ENCODE measurements around the gene NRIP3. TPM values are rescaled to one million over a fixed set of nuclear protein-coding genes. Genes with fewer than 3 reads are reported as not detected.
"Not testable (repeated sequence)": the region's sequence is repeated elsewhere in the genome, so short reads cannot be mapped to it uniquely, and the experiment has no call there.

NRIP3 gene
- total RNA-seq, 2 donors from 2014 or later = 0.95 to 1.2 TPM

DNA sequence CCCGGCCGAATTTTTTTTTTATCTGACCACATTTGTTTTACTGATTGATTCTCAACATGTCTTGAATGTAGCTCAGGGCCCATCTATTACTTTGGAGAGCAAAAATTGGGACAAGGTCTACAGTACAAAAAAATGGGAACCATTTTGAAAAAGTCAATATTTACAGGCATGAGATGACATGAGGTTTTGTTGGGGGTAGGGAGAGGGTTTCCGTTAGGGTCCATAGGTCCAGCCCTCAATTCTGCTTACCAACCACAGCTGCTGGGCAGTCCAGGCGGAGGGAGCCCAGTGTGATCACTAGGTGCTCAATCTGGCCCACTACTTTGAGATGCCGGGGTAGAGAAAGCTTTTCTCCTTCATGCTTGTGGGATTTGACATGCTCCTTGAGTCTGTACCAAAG is 18.3 kb downstream of the NRIP3 start:
- WGBS, 2 experiments (ENCODE audit: insufficient coverage in 1 of 2, insufficient read length in 1 of 2) = 89 to 94% methylated on average over 3 to 5 of the region's 5 CpGs
- no peak overlapping the region for H3K9ac ChIP-seq (ENCODE audit: extremely low read depth, low read length, poor library complexity, severe bottlenecking)
- H3K27me3 ChIP-seq (ENCODE audit: control insufficient read depth, insufficient read depth, low read length, poor library complexity, severe bottlenecking) = no peaks in the 10 kb centered on the region
- Mint-ChIP-seq H3K27ac (no peak overlapping the region), H3K4me3 (no peak overlapping the region), H3K36me3 (ENCODE audit: low read depth) (no peaks in the 10 kb centered on the region), H3K27me3 (ENCODE audit: insufficient read depth) (peaks cover 3% of the 10 kb centered on the region), H3K9me3 (no peaks in the 10 kb centered on the region), H3K4me1 (no peaks in the 10 kb centered on the region)
- TF ChIP-seq, protein P1, sequence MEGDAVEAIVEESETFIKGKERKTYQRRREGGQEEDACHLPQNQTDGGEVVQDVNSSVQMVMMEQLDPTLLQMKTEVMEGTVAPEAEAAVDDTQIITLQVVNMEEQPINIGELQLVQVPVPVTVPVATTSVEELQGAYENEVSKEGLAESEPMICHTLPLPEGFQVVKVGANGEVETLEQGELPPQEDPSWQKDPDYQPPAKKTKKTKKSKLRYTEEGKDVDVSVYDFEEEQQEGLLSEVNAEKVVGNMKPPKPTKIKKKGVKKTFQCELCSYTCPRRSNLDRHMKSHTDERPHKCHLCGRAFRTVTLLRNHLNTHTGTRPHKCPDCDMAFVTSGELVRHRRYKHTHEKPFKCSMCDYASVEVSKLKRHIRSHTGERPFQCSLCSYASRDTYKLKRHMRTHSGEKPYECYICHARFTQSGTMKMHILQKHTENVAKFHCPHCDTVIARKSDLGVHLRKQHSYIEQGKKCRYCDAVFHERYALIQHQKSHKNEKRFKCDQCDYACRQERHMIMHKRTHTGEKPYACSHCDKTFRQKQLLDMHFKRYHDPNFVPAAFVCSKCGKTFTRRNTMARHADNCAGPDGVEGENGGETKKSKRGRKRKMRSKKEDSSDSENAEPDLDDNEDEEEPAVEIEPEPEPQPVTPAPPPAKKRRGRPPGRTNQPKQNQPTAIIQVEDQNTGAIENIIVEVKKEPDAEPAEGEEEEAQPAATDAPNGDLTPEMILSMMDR (conservative IDR thresholded peaks at IDR 0.05) = no peak
- no peak for DNase-seq
- H3K4me3 ChIP-seq (ENCODE audit: low read length) = no peak overlapping the region
- H3K4me1 ChIP-seq (ENCODE audit: control insufficient read depth, insufficient read depth, low read length) = peaks cover 2% of the 10 kb centered on the region
- H3K9me3 ChIP-seq (ENCODE audit: control insufficient read depth, low read length) = no peaks in the 10 kb centered on the region
- H3K27ac ChIP-seq (ENCODE audit: low read depth, low read length) = no peak overlapping the region
- no peaks in the 10 kb centered on the region for H3K36me3 ChIP-seq (ENCODE audit: control insufficient read depth, insufficient read depth, low read length)

DNA sequence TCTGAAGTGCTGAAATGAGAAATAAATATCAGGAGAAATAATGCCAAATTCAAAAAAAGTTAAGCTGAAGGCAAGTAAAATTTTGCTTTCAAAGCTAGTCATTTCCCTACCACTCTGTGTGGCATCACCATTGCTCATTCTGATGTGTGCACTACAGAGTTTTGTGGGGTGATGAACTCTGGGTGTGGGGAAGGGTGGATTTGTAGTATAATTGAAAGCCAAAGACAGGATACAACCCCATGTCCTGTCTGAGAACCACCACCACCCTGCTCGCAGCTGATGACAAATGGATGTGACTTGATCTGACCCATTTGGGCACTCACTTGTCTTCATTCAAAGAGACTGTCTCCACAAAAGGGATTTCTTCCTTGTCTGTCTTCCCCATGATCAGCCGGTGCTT is 20.2 kb downstream of the NRIP3 start:
- Histone ChIP-seq H3K4me3 (ENCODE audit: low read length) (no peak overlapping the region), H3K4me1 (ENCODE audit: control insufficient read depth, insufficient read depth, low read length) (no peaks in the 10 kb centered on the region), H3K27me3 (ENCODE audit: control insufficient read depth, insufficient read depth, low read length, poor library complexity, severe bottlenecking) (no peaks in the 10 kb centered on the region), H3K36me3 (ENCODE audit: control insufficient read depth, insufficient read depth, low read length) (no peaks in the 10 kb centered on the region), H3K27ac (ENCODE audit: low read depth, low read length) (no peak overlapping the region), H3K9ac (ENCODE audit: extremely low read depth, low read length, poor library complexity, severe bottlenecking) (no peak overlapping the region), H3K9me3 (ENCODE audit: control insufficient read depth, low read length) (no peaks in the 10 kb centered on the region)
- Mint-ChIP-seq H3K9me3 (no peaks in the 10 kb centered on the region), H3K36me3 (ENCODE audit: low read depth) (no peaks in the 10 kb centered on the region), H3K4me1 (no peaks in the 10 kb centered on the region), H3K4me3 (no peak overlapping the region), H3K27ac (no peak overlapping the region), H3K27me3 (ENCODE audit: insufficient read depth) (peaks cover 3% of the 10 kb centered on the region)
- no peak for DNase-seq
- TF ChIP-seq, protein P1 (conservative IDR thresholded peaks at IDR 0.05) = no peak
- WGBS, 2 experiments (ENCODE audit: insufficient coverage in 1 of 2, insufficient read length in 1 of 2) = 92 to 100% methylated on average over 2 of the region's 2 CpGs

DNA sequence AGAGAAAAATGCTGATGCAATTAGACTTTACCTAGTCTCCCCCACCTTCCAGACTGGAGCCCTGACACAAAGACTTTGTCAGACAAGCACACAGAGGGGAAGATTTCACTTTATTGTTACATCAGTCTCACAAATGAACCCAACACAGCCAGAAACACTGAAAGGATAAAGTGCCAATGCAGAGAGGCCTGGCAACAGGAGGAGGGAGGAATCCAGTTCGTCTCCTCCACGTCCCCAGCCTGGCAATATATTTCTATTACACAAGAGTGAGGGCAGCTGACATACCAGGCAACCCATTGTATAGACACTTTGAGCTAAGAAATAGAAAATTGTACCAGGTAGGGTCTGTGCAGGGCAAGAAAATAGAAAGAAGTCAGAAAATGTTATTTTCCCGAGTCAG is 23.3 kb downstream of the NRIP3 start:
- Histone ChIP-seq H3K27me3 (ENCODE audit: control insufficient read depth, insufficient read depth, low read length, poor library complexity, severe bottlenecking) (no peaks in the 10 kb centered on the region), H3K4me1 (ENCODE audit: control insufficient read depth, insufficient read depth, low read length) (no peaks in the 10 kb centered on the region), H3K4me3 (ENCODE audit: low read length) (no peak overlapping the region), H3K36me3 (ENCODE audit: control insufficient read depth, insufficient read depth, low read length) (no peaks in the 10 kb centered on the region), H3K9me3 (ENCODE audit: control insufficient read depth, low read length) (no peaks in the 10 kb centered on the region), H3K27ac (ENCODE audit: low read depth, low read length) (no peak overlapping the region), H3K9ac (ENCODE audit: extremely low read depth, low read length, poor library complexity, severe bottlenecking) (no peak overlapping the region)
- no peaks in the 10 kb centered on the region for H3K27me3 Mint-ChIP-seq (ENCODE audit: insufficient read depth)
- no peak for DNase-seq
- peaks cover 3% of the 10 kb centered on the region for H3K36me3 Mint-ChIP-seq (ENCODE audit: low read depth)
- WGBS, 2 experiments (ENCODE audit: insufficient coverage in 1 of 2, insufficient read length in 1 of 2) = 97 to 100% methylated on average over 2 to 3 of the region's 3 CpGs
- TF ChIP-seq, protein P1 (conservative IDR thresholded peaks at IDR 0.05) = no peak
- H3K4me1 Mint-ChIP-seq = no peaks in the 10 kb centered on the region
- H3K4me3 Mint-ChIP-seq = no peak overlapping the region
- H3K27ac Mint-ChIP-seq = no peak overlapping the region
- peaks cover 9% of the 10 kb centered on the region for H3K9me3 Mint-ChIP-seq

DNA sequence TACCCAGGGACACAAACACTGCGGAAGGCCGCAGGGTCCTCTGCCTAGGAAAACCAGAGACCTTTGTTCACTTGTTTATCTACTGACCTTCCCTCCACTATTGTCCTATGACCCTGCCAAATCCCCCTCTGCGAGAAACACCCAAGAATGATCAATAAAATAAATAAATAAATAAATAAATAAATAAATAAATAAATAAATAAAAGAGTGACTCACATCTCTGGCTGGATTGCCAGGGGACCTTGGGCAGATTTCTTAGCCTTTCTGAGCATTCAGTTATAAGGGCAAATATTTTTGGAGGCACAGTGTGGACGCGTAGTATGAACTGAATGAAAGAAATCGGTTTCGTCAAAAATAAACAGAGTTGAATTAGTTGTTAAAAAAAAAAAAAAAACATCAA is 24.4 kb downstream of the NRIP3 start:
- not testable (repeated sequence) for H3K4me3 ChIP-seq (ENCODE audit: low read length); H3K36me3 ChIP-seq (ENCODE audit: control insufficient read depth, insufficient read depth, low read length); H3K27me3 Mint-ChIP-seq (ENCODE audit: insufficient read depth); H3K9me3 Mint-ChIP-seq; H3K4me1 Mint-ChIP-seq; H3K4me1 ChIP-seq (ENCODE audit: control insufficient read depth, insufficient read depth, low read length); H3K4me3 Mint-ChIP-seq; H3K9ac ChIP-seq (ENCODE audit: extremely low read depth, low read length, poor library complexity, severe bottlenecking); H3K9me3 ChIP-seq (ENCODE audit: control insufficient read depth, low read length); H3K27me3 ChIP-seq (ENCODE audit: control insufficient read depth, insufficient read depth, low read length, poor library complexity, severe bottlenecking); H3K27ac Mint-ChIP-seq; DNase-seq; H3K27ac ChIP-seq (ENCODE audit: low read depth, low read length); H3K36me3 Mint-ChIP-seq (ENCODE audit: low read depth)
- no CpG with 5 or more reads among the region's 7 CpGs for WGBS, 2 experiments (ENCODE audit: insufficient coverage in 1 of 2, insufficient read length in 1 of 2)
